GM21515 (cell line): ENCODE data around the gene CAMK1D.

Experiments used
- ATAC-seq: cut with Tn5 transposase; IDR thresholded peaks from one replicate; pipeline ENCODE4 v1.9.1; 2021; ENCODE audit not compliant: unreplicated experiment

CAMK1D gene

DNA sequence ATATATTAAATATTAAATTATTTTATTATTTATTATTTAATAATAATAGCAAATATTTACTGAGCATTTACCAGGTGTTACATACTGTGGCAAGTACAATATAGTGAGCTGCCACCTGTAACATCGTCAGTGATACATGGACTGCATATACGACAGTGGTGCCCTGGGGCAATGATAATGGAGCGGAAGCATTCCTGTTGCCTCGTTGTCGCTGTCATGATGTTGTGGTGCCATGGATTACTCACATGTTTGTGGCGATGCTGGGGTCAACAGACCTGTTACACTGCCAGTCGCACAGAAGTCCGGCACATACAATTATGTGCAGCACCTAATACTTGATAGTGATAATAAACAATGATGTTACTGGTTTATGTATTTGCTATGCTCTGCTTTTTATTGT, 20.6 kb downstream of the CAMK1D start:
- no peak for ATAC-seq

DNA sequence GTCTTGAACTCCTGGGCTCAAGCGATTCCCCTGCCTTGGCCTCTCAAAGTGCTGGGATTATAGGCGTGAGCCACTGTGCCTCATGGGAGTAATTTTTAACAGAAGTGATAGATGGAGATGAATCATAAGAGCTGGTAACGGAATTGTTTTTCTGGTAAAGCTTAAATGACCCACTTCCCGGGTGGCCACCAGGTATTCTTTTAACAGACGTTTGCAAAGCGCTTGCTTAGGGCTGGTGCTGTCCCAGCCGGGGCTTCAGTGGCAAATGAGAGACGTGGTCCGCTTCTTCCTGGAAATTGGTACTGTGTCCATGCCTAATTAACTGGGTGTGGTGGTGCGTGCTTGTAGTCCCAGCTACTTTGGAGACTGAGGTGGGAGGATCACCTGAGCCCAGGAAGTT, 23.5 kb downstream of the CAMK1D start:
- no peak for ATAC-seq

DNA sequence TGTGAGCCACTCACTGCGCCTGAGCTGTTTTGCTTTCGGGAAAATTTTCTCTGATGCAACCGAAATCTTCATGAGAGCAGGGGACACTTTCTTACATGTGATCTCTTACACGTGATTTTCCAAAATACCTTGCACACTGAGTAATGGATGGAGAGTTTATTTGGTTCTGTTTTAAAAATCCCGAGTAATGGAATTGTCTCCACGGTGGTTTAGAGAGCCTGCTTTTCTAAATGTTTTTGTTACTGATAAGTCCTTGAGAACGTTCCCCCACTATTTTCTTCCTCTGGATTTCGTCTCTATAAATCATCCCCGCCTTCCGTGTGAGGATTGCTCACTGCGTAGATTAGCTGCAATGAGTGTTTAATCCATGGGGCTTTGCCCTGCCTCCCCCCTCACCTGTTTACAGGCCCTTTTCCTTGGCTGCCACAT, 25.7 kb downstream of the CAMK1D start:
- ATAC-seq: no peak

DNA sequence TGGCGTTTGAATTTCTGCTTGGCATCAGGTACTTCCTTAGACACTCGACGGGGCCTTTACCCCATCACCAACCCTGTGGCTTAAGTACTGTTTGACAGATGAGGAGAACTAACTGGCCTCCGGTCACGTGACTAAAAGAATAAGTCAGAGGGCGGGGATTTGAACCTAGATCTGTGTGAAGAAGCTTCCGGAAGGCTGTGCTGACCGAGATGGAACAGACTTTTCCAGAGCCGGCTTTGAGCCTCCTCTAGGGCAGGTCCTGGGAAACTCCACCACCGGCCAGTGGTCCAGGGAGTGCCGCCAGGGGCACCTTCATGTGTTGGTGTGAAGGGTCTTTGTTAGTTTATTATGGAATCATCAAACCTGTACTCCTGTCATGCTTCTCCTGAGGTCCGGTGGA, 26.9 kb downstream of the CAMK1D start:
- ATAC-seq: no peak

DNA sequence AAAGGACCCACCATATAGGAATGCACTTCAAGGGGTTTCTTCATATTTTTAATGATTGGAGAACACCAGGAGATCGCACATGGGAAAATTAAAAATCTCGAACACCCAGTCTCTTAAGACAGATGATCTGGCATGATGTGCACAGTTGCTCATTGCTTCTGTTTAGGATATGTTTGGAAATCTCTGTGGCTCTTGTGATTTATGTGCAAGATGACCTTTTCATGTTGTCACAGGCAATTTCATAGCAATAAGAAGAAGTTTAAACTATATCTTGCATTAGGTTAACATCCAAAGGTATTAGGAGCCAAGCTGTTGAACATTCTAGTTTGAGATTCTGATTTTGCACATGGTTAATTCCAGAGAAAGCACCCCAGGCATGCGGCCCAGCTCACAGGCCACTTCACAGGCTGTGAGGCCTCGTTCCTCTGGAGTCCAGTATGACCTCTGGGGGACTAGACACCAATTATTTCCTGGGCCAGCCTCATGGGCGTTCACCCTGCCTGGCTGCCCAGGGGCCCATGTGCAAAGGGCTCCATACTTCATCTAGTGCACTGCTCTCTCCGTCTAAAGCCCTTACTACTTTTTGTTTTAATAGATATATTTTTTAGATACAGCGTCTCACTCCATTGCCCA, 28.4 kb downstream of the CAMK1D start:
- no peak for ATAC-seq

DNA sequence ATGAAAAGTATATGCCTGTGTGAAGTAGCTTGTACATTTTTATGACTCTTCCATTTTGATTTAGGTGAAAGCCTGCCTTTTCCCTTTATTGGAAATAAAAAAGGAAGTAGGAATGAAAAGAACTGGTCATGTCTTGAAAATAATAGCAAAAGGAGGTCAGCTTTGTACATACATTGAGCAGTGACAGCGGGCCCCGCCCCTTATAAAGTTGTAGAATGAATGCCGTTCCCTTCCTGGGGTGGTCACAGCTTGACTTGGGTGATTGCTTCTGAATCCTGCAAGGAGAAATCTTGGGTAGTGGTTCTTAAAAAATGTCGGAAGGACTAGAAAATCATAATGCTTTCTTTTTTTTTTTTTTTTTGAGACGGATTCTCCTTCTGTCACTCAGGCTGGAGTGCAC, 31.7 kb downstream of the CAMK1D start:
- ATAC-seq: no peak

DNA sequence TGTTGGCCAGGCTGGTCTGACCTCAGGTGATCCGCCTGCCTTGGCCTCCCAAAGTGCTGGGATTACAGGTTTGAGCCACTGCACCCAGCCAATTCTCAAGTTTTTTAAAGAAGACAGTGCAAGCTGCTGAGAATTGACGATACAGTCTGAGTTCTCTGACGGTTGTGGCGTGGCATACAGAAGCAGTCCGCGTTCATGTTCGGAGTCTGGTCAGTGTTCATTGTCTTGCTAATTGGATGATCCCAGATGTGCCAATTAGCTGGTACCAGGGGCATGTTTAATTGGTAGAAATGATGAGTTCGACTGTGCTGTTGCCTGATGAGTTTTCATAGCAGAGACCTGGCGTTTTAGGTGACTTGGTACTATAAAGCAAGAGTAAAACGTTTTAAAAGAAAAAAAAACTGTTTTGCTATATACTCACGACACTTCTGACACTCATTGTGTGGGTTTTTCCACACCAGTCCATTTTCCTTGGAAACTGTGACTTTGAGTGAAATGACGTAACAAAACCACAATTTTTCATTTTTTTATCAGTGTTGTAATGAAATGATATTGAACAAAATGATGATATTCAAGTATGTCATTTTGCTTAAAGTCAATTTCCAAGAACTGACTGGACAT, 32.3 kb downstream of the CAMK1D start:
- no peak for ATAC-seq

DNA sequence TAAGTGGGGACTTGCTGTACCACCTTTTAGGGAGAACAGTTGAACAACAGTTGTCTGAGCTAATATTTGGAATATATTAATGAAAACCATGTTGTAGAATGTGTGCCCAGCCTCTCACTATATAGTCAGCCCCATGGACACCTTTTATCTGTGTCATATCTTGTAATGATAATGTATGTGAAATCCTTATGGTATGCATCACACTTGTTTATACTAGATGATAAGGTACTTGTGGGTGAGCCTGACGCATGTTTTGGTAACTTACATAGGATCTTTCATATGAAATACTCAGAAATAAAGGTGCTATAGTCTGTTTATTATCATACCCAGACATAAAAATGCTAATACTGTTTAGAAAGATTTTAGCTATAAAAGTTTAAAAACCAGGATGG, 32.8 kb downstream of the CAMK1D start:
- ATAC-seq: no peak

DNA sequence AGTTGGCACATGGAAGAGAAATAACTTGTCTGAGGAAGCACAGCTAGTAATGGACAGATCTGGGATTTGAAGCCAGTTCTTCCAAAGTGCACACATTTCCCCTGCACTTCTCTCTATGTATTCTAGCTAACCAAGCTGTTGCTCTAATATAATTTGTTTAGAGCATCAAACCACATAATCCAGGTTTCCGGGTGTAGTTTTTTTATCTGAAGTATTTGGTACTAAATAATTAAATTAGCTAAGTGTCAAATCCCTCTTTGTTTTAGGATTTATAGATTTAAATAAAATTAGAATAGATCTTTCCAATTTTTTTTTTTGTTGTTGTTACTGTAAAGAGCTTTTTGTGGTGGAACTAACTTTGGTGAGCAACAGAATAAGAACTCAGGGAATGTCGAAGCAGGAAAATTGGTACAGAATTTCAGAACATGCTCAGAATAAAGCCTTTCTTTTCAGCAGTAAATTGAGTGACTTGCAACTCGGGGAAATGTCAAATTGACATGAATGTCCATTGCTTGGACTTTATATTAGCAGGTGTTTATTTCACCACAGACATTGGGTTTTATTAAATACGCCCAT, 33.7 kb downstream of the CAMK1D start:
- no peak for ATAC-seq

DNA sequence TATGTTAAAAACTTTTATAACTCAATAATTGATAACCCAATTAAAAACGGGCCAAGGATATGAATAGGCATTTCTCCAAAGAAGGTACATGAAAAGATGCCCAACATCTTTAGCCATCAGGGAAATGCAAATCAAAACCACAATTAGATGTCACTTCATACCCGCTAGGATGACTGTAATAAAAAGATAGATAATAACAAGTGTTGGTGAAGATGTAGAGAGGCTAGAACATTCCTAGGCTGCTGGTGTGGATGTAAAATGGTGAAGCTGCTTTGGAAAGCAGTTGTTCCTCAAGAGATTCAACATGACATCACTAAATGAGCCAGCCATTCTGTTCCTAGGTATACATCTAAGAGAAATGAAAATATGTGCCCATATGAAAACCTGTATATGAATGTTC, 35.6 kb downstream of the CAMK1D start:
- ATAC-seq: no peak

DNA sequence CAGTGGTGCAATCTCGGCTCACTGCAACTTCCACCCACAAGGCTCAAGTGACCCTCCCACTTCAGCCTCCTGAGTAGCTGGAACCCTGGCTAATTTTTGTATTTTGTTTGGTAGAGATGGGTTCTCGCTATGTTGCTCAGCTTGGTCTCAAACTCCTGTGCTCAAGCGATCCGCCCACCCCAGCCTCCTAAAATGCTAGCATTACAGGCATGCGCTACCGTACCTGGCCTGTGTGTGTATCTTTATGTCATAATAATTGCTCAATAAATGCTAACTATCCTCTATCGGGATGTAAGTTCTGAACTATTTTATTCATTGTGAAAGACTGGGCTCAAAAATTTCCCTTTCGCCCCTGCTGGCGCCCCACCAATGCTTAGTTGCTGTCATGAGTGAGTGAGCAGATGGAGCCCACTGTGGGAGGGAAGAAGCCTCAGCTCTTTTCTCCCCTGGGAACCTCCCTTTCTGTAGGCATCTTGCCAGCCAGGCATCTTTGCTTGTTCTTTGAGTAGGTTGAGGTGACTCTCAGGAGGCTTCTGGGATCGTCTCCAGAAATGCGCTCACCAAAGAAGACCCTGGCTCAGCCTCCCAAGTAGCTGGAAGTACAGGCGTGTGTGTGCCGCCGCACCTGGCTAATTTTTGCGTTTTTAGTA, 38.3 kb downstream of the CAMK1D start:
- no peak for ATAC-seq

DNA sequence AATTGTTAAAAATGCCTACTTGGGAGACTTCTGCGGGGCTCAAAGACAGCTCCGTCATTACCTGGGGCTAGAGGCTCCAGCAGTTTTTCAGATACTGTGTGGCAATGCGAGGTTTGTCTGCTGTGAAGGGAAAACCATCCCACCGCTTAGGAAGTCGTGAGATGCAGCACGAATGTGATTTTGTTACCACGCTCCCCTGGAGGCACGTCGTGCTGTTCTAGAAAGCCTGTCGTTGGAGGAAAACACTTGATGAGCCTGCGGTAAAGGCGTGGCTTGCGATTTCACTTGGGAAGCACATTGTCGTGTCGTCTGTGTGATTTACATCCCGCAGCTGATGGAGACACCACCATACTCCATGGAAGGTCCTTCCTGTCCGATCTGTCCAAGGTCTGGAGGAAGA, 39.3 kb downstream of the CAMK1D start:
- no peak for ATAC-seq

DNA sequence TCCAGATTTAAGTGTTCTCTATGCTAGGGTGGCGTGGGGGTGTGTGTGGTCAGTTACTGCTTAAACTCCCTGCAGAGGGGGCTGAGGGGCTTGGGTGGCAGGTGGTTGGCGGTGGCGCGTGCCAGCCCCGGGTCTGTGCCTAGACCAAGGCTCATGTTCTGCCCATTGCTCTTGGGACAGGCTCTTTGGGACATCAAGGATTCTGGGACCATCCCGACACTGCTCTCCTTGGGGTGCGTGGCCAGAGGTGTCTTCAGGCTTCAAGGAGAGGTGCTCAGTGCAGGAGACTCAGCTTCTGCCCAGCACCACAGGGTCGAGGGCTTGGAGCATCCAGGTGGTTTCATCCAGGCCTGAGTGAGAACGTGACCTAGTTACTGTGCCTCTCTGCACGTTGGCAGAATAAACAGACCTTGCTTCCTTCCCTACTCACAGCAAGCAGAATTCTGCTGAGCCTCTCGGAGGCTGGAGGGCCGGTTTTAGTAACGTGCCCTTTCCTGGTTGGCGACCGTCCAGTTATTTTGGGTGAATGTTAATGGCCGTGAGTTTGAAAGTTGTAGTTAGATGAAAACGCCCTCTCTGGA, 39.9 kb downstream of the CAMK1D start:
- no peak for ATAC-seq

DNA sequence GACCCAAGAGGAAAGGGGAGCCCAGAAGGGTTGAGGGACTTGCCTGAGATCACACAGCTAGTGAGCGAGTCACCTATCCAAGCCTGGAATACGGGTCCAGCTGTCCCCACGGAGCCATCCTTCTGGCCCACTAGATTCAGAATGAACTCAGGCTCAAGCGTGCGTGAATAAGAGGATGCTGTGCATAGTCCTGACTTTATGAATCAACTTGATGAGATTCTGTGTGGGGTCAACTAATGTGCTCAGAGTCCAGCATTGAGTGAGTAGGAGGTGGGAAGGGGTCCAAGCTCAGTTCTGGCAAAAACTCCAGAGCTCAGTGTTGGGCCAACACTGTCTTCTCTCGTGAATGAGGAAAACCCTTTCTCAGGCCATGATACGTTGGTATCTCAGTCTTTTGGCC, 41.4 kb downstream of the CAMK1D start:
- ATAC-seq: no peak

DNA sequence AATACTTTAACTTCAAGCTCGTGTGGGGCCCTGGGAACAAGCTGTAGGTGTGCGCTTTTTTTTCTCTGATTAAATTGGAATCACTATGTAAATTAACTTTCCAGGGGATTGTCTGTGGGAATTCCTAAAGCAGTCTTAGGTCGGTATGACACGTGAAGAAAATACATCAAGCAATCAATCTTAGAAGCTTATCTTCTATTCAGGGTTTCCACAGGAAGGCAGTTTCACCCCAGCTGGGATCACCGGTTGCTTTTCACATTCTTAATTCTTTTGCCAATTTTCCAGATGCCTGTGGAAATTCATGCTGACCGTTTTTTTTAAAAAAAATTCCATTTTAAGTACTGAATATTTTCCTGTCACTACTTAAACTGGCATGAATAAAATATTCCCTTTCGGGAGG, 41.9 kb downstream of the CAMK1D start:
- ATAC-seq: no peak

DNA sequence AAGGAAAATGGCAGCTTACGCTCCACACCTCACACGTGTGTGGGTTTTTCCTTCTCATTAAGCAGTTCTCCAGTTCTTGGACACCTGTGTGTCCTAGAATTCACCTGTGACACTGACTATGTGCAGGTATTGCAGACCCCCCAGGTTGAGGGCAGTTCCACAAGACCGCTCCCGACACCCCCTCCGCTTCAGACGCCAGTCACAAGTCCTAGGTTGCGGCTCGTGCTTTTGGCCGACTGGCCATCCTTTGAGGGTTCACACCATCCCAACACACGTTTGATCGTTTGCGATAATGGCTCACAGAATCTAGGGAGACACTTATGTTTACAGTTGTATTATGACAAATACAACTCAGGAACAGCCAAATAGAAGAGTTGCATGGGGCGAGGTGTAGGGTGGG, 44.5 kb downstream of the CAMK1D start:
- no peak for ATAC-seq

DNA sequence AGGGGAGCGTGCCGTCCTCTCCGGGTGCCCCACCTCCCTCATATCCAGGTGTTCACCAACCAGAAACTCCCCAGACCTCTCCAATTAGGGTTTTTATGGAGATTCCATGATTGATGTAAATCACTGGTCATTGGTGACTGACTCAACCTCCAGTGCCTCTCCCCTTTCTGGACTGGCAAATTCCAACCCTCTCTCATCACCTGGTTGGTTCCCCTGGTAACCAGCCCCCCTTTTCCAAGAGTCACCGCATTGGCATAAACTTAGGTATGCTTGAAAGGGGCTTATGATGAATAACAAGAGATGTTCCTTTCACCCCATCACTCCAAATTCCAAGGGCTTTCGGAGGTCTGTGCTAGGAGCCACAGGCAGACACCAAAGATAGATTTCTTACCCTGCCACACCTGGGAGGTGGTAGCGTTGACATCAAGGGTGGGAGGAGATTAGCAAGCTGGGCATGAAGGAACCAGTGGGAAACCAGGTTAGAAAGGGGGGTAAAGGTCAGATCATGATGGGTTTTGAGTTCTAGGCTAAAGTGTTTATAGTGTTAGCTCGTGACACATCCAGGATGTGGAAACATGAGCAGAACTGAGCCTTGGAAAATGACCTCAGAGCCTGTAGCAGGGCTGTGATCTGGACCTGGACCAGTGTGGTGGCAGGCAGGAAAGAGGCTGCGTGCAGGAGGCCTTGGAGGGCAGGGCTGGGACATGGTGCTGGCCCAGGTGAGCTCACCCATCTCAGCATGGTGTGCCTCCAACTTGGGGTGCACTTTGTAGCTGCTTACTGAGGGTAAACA, 45.1 kb downstream of the CAMK1D start:
- no peak for ATAC-seq

DNA sequence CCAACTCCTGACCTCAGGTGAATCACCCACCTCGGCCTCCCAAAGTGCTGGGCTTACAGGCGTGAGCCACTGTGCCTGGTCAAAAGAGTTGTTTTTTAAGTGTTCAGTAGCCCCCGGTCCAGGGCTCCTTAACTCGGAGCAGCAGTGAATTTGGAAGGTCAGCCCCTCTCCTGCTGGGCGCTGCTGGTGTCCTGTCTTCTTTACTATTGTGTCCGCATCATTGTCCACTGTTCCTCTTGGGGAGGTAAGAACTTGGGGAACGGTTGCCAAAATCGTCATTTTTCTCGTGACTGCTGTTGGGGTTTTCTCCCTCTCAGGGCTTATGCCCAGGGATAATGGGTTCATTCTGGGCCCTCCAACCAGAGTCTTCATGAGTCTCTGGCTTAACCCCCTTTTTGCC, 46.7 kb downstream of the CAMK1D start:
- ATAC-seq: no peak

DNA sequence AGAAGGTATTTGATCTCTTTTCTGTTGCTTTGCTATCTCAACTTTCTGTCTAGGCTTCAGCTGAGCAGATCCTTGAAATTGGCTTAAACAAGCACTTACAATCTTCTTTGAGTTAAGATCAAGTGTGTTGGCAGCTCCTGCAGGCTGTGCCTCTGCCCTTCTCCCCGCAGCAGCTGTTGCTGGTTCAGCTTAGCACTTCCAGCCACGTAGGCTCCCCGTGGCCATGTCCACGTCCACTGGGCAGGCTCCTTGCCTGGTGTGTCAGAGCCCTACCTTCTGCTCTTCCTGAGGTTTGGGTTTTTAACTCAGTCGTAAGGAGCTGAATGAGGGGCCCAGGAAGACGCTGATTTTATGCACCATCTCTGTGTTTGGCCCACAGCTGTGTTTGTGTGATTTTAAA, 47.2 kb downstream of the CAMK1D start:
- ATAC-seq: no peak

DNA sequence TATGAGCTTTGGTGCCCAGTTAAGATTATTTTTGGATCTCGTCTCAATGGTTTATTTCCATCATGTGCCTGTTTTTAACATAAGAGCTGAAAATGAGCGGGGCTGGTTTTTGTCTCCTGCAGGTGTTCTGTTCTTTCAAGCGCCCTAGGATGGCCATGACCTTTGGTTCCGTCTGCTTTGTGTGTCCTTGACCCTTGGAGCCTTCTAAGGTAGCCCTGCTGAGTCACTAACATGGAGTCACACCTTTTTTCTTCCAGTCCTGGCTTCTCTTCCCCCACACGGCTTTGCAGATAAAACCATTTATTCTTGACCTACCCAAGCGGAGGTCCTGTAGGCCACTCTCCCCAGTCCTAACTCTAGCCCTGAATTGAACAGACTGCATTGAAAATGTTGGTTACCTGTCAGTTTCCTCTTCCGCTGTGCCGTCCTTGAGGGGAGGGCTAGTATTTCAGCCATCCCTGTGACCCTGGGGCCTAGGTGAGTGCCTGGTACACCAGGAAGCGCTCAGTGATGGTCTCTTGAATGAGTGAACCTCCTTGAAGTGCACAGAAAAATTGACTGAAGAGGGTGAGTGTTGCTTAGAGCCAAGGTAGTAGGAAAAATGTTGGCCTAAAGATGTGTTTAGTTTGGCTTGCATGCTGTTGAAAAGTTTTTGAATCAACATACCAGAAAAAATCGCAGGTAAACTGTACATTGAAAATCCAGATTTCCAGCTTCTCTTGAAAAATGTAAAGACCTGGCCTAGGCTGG, 48.0 kb downstream of the CAMK1D start:
- ATAC-seq: no peak
